ENCODE results near the gene MALRD1.

MALRD1 gene

DNA sequence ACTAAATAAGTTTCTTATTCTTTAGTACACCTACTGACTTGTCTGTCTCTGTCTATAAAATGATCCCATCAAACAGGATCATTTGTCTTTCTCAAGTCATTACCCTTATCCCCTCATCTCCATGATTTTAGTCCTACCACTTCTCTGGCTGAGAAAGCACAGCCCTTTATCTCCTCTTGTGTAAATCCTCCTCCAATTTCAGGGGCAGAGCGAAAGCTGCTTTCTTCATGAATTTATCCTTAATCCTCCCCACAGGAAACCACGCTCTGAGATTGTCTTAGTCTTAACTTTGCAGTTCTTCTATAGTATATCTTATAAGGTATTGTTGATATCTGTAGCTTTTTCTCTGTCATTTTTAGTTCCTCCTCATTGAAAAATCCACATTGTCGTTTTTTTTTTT, 528.0 kb downstream of the MALRD1 start:
- DNase-seq (ENCODE audit: low read depth in 3 of 3): no peak

DNA sequence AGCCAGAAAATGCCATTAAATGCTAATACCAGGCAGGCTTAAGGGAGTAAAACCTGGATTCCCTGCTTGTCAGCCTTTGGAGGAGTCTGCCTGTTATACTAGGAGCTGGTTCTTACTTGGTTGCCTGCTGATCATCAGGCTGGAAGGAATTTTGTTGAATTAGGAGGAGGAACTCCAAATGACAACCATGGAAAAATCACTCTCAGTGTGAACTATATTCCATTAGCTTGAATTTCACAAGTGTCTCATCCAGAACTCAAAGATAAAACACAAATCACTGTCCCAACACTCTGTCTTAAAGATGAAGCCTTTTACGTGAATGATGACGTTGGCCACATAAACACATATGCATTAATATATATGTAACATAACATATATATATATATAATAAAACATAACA, 528.8 kb downstream of the MALRD1 start:
- DNase-seq (ENCODE audit: low read depth in 3 of 3): no peak

DNA sequence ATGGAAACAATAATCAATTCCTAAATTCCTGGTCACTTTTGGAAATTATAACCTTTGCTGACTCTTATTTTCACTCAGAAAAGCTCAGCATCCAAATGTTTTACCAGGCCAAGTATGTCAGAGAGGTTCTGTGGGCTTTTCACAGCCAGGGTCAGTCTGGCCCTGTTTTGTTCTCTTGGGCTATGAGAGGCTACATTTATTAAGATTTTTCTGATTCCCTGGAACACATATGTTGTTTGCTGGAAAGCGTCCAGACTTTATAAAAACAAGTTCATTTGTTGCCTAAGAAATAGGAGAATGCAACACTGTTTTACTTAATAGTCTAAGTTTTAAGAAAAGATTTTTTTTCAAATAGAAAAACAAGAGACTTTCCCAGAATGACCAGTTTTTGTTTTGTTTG, 529.2 kb downstream of the MALRD1 start:
- no peak for DNase-seq (ENCODE audit: low read depth in 3 of 3)

DNA sequence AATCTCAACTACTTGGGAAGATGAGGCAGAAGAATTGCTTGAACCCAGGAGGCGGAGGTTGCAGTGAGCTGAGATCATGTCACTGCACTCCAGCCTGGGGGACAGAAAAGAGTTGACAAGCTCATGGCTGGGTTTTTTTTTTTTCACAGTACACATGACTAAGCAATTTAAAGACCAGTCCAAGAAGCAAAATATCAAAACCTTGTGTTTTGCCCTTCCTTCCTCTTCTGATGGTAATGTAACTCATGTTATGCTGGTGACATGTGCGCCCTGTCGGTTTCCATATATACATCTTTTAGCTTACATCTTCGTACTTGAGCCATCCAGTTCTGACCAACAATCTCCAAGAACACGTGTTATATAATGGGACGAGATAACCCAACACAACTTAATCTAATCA, 530.0 kb downstream of the MALRD1 start:
- no peak for DNase-seq (ENCODE audit: low read depth in 3 of 3)

DNA sequence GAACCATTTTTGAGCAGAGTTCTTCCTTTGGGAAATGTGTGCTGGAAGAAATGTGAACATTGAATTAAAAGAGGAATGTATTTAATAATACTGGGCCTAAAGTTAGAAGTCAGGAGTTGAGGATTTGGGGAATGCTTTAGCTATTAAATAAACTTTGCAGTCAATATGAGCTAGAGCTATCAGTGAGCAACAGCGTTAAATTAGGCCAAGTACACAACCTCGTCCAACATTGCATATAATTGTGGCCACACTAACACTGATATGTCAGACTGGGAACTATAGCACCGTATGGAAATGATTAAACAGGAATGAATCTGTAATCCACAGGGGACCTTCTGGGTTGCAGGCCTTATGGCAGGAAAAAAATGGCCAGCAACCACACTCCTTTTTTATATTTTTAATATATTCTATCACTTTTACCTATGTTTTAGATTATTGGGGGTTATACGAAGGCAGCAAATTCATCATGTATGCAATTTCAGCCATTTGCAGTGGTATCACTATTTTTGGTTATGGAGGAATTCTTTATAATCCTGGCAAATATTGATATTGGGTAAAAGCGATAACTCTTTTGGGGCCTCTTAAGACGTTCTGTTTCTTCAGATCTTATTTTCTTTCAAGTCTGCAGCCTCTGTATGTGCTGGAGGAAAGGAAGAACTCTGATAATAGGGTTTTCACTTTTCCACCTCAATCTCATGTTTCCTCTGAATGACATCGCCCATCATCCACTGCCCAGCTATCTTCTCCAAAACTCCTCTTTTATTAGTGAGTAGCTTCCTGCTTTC, 531.4 kb downstream of the MALRD1 start:
- no peak for DNase-seq (ENCODE audit: low read depth in 3 of 3)

DNA sequence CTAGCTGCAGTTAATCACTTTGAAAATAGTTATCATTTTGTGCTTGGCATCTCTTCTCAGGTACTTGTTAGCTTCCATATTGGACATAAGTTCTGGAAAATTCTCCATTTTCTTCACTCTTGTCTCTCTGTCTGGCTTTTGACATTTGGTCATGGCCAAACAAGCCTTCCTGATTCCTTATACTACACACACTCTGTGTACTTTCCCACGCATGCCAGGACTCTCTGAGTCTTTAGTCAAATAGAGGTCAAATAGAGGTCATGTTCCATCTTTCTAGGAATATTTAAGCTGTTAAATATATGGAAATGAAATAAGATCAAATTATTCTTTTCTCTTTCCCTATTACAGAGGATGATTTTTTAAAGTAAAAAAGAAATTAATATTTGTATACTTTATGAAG, 532.1 kb downstream of the MALRD1 start:
- no peak for DNase-seq (ENCODE audit: low read depth in 3 of 3)

GRCh38 chr10:19588608-19589007, 540.0 kb downstream of the MALRD1 start:
- DNase-seq (ENCODE audit: low read depth in 3 of 3): no peak

DNA sequence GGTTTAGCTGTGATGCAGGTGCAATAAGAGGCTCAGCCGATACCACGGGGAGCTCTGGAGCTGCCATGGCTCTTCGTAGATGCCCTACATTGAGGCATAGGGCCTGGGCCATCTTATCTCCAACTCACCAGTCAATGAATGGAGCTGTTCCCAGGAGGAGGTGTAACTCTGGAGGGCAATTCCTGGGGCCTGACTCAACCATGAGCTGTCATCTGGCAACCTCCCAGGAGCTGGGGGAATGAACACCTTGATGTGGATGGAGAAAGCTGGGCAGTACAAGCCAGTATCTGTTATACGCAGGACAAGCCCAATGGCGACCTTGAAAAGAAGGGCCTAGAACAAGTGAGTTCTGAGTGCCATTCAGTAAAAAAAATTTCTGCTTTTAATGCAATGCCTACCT, 543.7 kb downstream of the MALRD1 start:
- DNase-seq (ENCODE audit: low read depth in 3 of 3): no peak

DNA sequence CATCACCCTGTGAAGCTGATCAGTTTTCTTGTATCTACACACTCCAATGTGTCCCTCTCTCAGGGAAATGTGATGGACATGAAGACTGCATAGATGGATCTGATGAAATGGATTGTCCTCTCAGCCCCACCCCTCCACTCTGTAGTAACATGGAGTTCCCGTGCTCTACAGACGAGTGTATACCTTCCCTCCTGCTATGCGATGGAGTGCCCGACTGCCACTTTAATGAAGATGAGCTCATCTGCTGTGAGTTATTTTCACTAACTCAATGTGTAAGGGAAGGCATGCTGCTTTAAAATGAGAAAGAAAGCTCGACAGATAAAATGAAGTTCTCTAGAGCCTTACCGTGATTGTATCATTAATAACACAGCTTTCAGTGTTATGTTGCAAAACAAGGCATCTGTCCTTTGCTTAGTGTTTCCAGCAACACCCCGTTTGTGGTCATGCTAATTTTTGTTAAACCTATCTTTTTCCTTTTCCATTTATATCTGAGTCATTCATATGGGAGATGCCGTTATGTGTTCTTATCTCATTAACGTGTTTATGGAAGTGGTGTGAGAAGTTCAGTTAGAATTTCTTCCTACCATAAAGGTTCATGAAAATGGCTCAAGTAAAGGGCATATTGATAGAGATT, 546.7 kb downstream of the MALRD1 start:
- DNase-seq (ENCODE audit: low read depth in 3 of 3): no peak

DNA sequence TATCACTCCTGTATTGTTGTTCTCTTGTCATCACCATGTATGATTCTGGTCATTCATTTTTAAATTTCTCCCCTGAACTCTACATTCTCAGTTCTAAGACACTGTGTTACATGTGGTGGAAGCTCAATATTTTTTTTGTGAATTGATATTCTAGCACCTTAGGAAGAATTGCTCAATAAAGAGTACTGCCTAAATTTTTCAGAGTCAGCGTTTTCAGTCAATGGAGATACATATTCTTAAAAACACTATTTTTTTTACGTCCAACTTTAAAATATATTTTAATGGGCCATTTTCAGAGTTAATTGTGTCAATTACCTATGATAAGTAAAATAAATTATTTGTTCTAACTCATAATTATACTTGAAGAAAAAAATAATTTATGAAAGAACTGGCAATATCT, 557.2 kb downstream of the MALRD1 start:
- no peak for DNase-seq (ENCODE audit: low read depth in 3 of 3)

DNA sequence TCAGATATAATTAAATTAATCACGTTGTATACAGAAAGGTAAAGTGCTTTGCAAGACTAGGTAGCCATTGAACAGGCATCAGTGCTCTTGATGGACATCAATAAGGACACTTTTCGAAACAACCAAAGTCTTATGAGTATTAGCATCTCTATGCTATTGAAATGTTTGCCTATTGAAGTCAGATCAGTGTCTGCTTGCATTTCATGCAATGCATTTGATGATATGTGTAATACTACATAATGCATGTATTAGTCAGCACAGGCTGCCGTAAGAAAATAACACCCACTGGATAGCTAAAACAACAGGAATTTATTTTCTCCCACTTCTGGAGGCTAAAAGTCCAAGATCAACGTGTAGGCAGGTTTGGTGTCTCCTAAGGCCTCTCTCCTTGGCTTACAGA, 558.4 kb downstream of the MALRD1 start:
- no peak for DNase-seq (ENCODE audit: low read depth in 3 of 3)

GRCh38 chr10:19611775-19612174, 563.2 kb downstream of the MALRD1 start:
- no peak for DNase-seq (ENCODE audit: low read depth in 3 of 3)

DNA sequence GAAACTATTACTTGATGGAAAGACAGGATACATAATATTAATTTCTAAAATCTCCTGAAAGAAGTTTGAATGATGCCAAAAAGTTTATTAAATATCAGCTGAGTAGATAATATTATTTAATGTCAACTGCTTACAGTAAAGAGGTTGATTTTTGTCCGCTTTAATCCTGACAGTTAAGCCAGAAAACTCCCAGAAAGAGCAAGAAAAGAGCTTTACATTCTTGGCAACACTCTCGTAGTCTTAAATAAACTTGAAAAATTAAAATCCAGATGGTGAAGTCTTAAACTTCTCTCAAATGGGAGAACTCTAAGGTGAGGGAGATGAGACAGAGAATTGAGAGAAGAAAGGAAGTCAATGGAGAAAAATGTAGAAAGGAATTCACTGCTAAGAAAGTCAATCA, 568.4 kb downstream of the MALRD1 start:
- no peak for DNase-seq (ENCODE audit: low read depth in 3 of 3)

- DNase-seq (ENCODE audit: low read depth in 3 of 3): no peak
Observed at GRCh38 chr10:19620811-19621210, 572.2 kb downstream of the MALRD1 start.

GRCh38 chr10:19623321-19623720, 574.7 kb downstream of the MALRD1 start:
- no peak for DNase-seq (ENCODE audit: low read depth in 3 of 3)

DNA sequence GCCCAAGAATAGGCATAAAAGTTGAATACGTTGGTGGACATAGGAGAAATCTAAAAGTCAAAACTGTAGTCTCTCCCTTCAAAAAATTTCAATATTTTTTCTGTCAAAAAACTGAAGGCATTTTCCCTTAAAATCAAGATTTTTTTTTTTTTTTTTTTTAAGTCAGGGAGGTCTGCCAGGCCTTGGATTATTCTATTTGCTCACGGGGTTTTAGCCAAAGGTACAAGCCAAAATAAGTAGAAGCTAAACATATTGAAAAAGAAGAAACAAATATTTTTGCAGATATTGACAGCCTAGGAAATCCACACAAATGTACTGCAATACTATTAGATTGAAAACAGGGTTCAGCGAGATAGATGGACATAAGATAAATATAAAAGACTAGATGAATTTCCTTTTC, 577.6 kb downstream of the MALRD1 start:
- DNase-seq (ENCODE audit: low read depth in 3 of 3): no peak

- DNase-seq (ENCODE audit: low read depth in 3 of 3): no peak
Observed at GRCh38 chr10:19628767-19629560, 580.4 kb downstream of the MALRD1 start.

DNA sequence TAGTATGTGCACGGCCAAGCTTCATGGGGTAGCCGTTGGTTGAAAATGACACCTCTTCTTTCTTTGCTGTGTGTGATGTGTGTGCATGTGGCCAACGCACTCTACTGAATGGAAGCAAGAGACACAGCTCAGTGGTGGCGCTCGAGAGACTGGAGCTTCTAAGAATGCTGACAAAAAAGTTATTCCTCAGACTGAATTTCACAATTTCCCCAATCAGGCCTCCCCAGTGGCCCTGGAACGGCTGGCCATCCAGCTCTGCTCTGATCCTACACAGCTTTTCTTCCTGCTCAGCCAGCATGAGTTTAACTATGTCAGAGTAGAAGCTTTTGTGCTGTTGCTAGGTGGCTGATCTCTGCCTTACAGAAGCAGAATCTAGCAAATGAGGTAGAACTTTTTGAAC, 581.0 kb downstream of the MALRD1 start:
- DNase-seq (ENCODE audit: low read depth in 3 of 3): no peak

- no peak for DNase-seq (ENCODE audit: low read depth in 3 of 3)
Observed at GRCh38 chr10:19634163-19634562, 585.6 kb downstream of the MALRD1 start.

GRCh38 chr10:19638182-19638895, 589.7 kb downstream of the MALRD1 start:
- no peak for DNase-seq (ENCODE audit: low read depth in 3 of 3)

- DNase-seq (ENCODE audit: low read depth in 3 of 3): no peak
Observed at GRCh38 chr10:19638896-19639233, 590.3 kb downstream of the MALRD1 start.

DNA sequence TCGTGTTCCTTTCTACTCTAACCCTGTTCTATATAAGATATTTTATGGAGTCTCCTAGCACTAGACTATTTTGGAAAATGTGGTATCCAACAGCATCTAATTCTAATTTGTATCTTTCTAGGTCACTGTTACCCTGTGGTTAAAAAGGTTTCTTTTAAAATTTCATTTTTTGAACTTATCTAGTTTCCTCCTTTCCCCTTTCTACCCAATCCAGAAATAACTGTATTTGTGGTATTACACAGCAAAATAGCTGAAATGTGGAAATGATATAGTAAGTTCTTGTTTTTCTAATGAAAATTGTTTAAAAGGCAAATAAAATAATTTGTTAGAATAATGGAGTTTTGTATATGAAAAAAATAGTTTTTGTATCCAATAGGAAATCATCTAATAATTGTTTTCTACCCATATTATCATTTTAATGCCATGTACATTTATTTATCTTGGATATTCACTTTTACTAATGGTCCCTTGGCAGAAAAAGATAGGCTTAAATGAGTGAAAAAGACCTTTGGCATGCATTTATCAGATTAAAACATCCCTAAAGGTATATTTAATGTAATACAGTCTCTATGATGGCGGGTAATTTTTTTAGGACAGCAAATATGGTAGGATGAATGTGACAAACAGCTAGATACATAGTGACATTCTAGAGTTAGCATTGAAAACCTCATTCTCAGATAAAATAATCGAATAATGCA, 592.1 kb downstream of the MALRD1 start:
- no peak for DNase-seq (ENCODE audit: low read depth in 3 of 3)
